ENCODE measurements around the gene RMND5B.

DNA sequence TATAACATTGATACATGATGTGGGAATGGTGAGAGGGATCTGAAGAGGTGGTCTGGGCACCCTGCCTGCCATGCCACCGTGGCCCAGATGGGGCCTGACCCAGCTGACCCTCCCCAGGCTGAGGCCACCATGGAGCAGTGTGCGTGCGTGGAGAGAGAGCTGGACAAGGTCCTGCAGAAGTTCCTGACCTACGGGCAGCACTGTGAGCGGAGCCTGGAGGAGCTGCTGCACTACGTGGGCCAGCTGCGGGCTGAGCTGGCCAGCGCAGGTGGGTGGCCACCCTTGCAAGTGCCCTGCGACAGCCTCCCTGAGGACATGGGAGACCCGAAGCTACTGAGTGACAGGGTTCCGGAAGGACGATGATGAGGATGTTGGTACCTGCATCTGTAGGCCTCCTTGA lies 7.2 kb downstream of the RMND5B start:
- TF ChIP-seq, protein P1, sequence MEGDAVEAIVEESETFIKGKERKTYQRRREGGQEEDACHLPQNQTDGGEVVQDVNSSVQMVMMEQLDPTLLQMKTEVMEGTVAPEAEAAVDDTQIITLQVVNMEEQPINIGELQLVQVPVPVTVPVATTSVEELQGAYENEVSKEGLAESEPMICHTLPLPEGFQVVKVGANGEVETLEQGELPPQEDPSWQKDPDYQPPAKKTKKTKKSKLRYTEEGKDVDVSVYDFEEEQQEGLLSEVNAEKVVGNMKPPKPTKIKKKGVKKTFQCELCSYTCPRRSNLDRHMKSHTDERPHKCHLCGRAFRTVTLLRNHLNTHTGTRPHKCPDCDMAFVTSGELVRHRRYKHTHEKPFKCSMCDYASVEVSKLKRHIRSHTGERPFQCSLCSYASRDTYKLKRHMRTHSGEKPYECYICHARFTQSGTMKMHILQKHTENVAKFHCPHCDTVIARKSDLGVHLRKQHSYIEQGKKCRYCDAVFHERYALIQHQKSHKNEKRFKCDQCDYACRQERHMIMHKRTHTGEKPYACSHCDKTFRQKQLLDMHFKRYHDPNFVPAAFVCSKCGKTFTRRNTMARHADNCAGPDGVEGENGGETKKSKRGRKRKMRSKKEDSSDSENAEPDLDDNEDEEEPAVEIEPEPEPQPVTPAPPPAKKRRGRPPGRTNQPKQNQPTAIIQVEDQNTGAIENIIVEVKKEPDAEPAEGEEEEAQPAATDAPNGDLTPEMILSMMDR (IDR thresholded peaks at IDR 0.05 in 8 of 11, conservative IDR thresholded peaks at IDR 0.05 in 3 of 11) = no peak
- no peak for TF ChIP-seq POLR2A (IDR thresholded peaks at IDR 0.05)
